LNCAP (cell line): ENCODE measurements around the gene CRY1.

Experiments used
- CTCF ChIP-seq: fragments of 450-650 bp; IDR thresholded peaks from 2 replicates; pipeline ENCODE4 v1.5.1; 2017; ENCODE audit warnings: mild to moderate bottlenecking

Gene CRY1

GRCh38 chr12:107053709-107054108 lies 39.6 kb downstream of the CRY1 start:
- no peak for TF ChIP-seq CTCF

GRCh38 chr12:107045186-107045585 lies 48.2 kb downstream of the CRY1 start:
- no peak for TF ChIP-seq CTCF

- TF ChIP-seq CTCF: no peak
These were observed 50.5 kb downstream of the CRY1 start for GRCh38 chr12:107042801-107043200.

GRCh38 chr12:107035733-107036132 lies 57.6 kb downstream of the CRY1 start:
- TF ChIP-seq CTCF: no peak

GRCh38 chr12:107033758-107034739 lies 59.3 kb downstream of the CRY1 start:
- no peak for TF ChIP-seq CTCF

GRCh38 chr12:107032266-107032665 lies 61.1 kb downstream of the CRY1 start:
- no peak for TF ChIP-seq CTCF

- no peak for TF ChIP-seq CTCF
These were observed 62.3 kb downstream of the CRY1 start for GRCh38 chr12:107031061-107031460.
